HTERT RPE-1 (cell line): ENCODE measurements around the gene MKS1.

Source experiments
- in situ Hi-C: fragments of 300-500 bp; cut with MboI; formaldehyde crosslinking; loops from 4 replicates; pipeline ENCODE4 v1.14.3; 2020; ENCODE audit warnings: low sequenced_read_pairs

The MKS1 gene

DNA sequence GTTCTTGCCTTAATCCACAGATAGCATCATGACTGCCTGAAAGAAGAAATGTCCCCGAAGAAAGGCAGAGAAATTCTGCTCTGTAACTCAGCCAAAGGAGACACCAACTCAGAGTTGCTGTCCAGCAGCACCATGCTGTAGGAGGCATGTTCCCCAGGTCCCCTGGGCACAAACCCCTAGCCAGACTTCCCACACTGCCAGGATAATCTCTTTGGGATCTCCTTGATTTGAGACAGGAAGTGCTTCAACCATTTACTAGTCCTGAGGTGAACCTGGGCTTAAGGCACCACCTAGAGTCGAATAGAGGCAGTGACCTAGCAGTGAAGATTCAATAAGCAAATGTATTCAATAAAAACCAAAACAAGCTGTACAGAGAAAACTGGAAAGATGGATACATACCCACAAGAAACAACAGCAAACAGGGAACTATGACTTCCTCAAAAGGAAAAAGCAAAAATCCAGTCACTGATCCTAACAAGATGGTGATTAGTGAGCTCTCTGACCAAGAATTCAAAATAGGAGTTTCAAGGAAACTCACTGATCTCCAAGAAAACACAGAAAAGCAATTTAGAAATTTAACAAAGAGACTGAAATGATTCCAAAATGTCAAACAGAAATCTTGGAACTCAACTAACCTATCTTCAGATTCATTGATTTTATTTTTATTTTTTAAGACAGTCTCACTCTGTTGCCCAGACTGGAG is 46.5 kb downstream of the MKS1 start:
- in situ Hi-C loops: no loop called here

- in situ Hi-C loops: no loop called here
Measured at GRCh38 chr17:58170622-58171021, 48.4 kb downstream of the MKS1 start.

GRCh38 chr17:58166682-58167081 is 52.4 kb downstream of the MKS1 start, which contains the start of gene OR4D2:
Gene OR4D2 (plus strand): TSS chr17:58166982. CDS start chr17:58169656, 2,674 bp downstream.
- in situ Hi-C loops: no loop called here

DNA sequence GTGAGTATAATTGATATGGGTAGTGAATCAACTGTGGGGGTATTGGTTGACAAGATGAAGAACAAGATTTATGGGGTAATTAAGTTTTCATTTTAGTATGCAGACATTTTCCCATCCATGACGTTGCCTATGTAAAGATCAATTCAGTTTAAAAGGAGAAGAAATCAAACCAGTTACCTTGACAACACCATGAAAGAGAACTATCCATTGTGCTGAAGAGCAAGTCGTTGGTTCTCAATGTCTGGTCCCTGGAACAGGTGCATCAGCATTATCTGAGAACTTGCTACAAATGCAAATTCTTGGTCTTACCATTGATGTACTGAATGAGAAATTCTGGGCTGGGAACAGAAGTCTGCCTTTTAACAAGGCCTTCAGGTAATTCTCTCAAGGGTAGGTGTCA is 53.1 kb downstream of the MKS1 start:
- in situ Hi-C loops: no loop called here

- in situ Hi-C loops: no loop called here
Measured at GRCh38 chr17:58161566-58161965, 57.5 kb downstream of the MKS1 start.

- in situ Hi-C loops: no loop called here
Measured at GRCh38 chr17:58158181-58158580, 60.9 kb downstream of the MKS1 start.

DNA sequence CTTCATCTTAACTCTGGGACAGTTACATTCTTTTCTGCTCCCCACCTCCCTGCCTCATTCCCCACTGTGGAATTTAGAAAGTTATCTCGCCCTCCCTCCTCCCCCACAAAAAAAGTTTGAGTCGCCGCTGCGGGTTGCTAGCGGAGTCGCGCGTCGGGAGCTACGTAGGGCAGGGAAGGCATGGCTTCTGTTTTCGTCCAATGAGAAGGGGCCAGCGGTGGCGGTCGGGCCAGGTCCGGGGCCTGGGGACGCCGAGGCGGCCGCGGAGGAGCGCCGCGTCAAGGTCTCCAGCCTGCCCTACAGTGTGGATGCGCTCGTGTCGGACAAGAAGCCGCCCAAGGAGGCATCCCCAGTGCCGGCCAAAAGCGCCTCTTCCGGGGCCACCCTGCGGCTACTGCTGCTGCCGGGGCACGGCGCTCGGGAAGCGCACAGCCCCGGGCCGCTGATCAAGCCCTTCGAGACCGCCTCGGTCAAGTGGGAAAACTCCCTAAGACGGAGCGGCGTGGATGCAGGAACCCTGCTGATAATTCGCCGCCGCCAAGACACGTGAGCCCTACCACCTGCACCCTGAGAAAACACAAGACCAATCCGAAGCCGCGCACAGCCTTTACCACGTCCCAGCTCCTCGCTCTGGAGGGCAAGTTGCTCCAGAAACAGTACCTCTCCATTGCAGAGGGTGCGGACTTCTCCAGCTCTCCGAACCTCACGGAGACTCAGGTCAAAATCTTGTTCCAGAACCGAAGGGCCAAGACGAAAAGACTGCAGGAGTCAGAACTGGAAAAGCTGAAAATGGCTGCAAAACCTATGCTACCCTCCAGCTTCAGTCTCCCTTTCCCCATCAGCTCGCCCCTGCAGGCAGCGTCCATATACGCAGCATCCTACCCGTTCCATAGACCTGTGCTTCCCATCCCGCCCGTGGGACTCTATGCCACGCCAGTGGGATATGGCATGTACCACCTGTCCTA is 61.9 kb downstream of the MKS1 start:
- in situ Hi-C loops: no loop called here
